GM12891 (cell line): ENCODE results near the gene HOOK1.

Experiments
- POLR2A ChIP-seq: IDR thresholded peaks from 2 replicates; pipeline ENCODE4 v1.6.1; 2011; ENCODE audit warnings: low read depth, low read length, control low read depth
- POLR2AphosphoS5 ChIP-seq: IDR thresholded peaks from 2 replicates; pipeline ENCODE4 v1.6.1; 2011; ENCODE audit warnings: low read depth, low read length, control low read depth
- POU2F2 ChIP-seq: IDR thresholded peaks from 2 replicates; pipeline ENCODE4 v1.6.1; 2011; ENCODE audit warnings: low read depth, mild to moderate bottlenecking, control low read depth, low read length, moderate library complexity

- TF ChIP-seq POLR2A (no peak), POU2F2 (no peak), POLR2AphosphoS5 (no peak)
Observed at GRCh38 chr1:59857679-59858354, 43.1 kb downstream of the HOOK1 start.
